ENCODE results near the gene SOX13.
"Not testable (repeated sequence)": the region's sequence is repeated elsewhere in the genome, so short reads cannot be mapped to it uniquely, and the experiment has no call there.

SOX13 gene

DNA sequence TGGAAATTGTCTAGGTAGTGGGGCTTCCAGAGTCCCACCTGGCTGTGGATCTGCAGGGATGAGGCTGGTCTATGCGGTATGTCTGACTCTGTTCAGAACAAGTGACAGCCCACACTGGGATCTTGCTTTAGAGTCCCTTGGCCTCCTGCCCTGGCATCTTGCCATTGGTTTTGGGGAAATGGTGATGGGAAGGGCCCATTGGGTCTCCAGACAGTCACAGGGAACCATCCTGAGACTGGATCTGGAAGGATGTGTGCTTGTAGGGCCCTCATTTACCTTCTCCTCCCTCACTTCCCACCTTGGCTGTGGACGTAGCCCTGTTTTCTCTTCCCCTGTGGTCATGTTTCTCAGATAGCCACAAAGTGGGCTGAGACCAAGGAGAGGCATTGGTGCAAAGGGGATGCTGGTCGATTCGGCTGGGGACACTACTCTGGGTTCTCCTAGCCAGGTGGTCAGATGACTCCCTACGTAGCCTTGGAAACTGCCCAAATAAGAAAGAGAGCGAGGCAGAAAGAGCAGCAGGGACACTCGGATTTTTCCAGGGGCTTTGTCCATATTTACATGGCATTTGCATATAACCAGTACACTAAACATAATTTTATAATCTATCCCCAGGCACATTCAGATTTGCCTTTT is 15.1 kb downstream of the SOX13 start:
- DNase-seq: no peak

DNA sequence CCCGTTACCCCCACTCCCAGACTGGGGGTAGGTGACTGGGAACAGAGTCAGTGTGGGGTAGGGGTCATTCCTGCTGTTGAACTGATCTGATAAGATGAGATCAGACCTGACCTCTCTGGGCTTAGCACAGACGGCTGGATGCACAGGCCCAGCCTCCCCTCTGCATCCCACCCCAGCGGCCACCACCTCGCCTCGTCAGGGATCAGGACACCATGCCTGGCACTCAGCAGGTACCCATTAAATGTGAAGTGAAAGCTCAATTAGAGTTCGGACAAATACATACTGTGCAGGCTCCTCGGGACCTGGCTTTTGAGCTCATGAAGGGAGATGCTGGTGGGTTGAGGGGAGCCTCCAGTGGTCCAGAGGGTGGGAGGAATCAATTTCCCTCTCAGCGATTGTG is 15.7 kb downstream of the SOX13 start:
- DNase-seq: no peak

DNA sequence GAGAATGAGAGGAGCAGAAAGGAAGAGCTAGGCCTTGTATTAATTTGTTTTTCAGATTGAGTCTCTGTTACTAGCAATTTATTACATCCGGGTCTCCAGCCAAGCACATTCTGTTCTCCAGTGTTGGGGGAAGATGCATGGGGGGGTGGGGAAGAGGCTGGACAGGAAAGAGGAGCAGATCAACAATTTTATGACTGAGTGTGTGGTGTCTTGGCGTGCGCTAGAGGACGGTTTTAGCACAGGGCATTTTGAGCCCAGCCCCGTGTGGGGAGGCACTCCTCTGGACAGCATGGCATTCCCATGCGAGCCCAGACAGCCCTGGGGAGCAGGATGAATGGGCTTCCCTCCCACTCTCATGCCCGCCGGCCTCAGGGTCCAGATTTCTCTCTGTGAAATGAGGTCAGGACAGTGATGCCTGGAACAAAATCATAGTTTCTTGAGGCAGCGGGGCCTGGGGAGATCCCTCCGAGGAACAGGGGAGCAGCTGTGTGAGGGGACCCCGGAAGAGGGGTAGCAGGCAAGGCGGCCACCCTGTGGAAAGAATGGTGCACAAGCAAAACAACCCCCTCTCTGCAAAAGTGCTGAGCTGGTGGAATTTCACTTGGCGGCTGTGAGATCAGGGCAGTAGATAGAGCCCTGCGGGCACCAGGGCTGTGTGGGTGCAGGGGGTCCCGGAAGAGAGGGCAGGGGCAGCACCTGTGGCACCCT is 16.3 kb downstream of the SOX13 start:
- DNase-seq: no peak

DNA sequence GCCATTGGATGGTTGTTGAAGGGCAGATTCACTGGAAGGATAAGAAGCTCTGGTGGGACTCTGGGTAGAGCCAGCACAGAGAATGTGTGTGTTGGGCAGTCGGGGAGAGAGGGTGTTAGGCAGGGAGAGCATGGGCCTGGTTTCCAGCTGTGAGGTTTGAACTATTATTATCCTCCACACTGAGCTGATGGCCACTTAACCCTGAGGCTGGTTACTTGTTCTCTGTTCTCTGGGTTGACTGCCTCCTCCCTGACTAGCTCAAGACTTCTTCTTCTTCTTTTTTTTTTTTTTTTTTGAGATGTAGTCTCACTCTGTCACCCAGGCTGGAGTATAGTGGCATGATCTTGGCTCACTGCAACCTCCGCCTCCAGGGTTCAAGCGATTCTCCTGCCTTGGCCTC is 17.2 kb downstream of the SOX13 start:
- DNase-seq: not testable (repeated sequence)

DNA sequence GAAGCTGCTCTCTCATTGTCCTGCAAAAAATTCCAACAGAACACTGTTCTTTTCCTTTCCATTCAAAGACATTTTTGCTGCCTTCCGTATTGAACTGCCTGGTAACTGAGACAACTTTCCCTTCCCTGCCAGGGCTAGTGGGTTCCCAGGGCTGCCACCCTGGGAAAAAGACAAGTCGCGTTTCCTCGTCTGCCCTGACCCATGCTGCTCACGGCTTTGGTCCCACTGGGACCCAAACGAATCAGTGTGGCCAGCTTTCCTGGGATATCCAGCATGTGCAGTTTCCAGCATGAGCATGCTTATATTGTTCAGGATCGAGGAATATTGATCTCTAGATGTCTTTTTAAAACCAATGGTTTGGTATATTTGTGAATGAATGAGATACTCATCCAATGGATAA is 18.2 kb downstream of the SOX13 start:
- DNase-seq: no peak

DNA sequence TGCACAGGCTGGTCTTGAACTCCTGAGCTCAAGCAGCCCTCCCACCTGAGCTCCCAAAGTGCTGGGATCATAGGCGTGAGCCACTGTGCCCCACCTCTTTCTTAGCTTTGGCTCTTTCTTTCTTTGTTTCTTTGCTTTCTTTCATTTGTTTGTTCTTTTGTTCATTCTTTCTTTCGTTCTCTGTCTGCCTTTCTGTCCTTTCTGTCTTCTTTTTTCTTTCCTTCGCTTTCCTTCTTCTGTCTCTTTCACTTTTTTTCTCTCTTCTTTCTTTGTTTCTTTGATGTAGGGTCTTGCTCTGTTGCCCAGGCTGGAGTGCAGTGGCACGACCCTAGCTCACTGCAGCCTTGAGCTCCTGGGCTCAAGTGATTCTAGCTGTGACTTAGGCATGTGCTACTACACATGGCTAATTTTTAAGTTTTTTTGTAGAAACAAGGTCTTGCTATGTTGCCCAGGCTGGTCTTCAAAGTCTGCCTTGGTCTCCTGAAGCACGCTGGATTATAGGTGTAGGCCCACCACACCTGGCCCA is 18.9 kb downstream of the SOX13 start:
- DNase-seq: no peak

DNA sequence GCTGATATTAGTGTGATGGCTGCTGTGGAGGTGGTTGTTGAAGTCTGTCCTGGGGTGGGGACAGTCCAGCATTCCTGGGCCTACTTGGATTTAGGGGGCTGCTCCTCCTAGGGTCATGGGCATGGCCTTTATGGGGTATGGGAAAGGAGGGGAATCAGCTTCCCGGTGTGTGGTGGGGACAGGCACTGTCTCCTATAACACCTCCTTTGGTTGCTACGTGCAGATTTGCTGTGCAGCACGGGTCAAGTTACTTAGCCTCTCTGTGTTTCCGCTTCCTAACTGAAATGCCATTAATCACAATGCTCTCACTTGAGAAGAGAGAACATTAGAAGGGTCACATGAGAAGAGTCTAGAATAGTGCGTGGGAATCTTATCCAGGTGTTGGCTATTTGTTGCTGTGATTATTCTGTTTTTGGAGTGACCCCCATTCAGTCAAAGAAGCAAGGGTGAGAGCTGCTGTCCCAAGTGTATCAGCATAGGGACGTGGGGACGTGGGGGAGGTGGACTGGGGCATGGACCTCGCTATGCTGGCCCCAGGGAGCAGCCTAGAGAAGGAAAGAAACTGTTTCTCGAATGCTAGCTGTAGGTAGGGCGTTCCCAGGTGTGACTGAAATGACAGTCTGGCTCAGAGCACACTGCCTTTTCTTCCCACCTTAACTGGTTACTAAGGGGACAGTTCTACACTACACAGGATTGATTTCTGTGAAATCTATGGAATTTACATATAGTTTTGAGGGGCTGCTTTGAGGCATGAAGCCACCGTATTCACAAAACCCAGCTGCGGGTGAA is 19.9 kb downstream of the SOX13 start:
- DNase-seq: no peak

DNA sequence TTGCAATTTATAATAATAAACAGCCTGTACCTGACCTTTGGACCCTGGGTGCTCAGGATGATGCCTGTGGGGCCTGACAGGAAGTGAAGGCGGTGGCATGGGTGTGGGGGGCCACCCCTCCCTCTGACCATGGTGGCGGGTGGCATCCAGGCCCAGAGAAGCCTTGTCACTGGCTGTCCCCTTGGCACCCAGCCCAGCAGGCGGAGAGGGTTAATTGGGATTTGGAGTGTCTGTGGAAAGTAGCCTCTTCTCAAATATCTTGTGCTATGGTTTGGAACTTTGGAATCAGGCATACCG is 20.5 kb downstream of the SOX13 start:
- DNase-seq: no peak

DNA sequence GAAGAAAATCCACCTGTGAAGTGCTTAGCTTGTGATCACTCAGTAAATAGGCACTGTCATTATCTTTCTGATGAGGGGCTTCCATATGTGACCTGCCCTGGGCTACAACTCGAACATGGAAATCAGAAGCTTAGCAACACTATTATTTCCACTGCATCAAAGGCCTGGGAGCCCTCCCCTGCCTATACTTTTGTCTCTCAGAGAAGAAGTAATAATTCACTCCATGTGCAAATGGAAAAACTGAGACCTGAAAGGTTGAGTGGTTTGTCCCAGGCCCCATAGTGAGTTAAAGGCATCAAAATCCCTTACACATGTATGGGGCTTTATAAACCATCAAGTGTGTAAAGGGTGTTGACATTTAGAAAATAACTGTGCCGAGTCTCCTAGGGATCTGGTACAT is 20.9 kb downstream of the SOX13 start:
- no peak for DNase-seq

DNA sequence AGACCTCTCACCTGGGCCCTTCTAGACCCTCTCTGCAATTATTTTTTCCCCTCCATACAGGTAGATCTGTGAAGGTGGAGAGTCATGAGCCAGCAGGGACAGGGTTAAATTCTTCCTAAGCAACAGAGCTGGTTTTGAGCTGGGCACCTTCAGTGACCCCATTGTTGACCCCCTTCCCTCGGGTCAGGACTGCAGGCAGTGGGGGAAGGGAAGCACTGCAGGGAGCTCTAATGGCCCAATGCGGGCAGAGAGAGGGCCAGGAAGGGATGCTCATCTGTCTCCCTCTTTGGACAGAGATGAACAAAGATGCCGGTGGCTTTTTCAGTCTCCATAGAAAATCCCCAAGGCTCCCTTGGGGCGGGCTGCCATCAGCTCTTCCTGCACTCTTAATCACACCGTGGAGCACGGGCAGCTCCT is 21.4 kb downstream of the SOX13 start:
- no peak for DNase-seq

DNA sequence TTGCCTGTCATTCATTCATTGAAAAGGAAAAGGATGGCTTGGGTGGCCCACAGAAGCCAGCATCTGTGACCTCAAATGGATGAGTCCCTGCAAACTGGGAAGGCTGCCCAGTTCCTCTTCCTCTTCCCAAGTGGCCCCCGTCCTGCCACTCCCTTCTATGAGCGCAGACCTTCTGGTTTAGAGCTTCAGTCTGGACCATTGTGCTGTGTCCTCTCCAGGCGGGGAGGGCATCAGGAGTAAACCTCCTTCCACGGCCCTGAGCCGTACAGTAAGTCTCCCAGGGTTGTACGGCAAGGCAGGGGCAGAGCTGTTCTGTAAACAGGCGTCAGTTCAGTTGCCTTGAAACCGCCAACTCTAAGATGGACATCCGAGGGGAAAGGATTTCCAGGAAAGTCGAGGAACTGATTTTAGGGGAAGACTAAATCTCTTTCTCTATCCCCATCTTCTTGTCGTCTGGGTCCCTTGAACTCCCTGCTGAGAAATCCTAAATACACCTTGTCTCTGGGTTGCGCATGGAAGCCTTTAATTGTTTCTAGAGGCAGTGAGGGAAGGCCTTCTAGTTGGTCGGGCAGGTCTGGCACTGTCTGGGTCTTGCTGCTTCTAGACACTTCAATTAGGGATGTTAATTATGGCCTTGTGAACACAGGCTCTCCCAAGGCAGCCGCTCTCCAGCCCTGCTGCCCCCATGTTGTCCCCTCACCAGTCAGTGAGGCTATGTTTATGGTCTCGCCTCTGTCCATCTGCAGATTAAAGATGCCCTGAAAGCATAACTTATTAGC is 22.1 kb downstream of the SOX13 start:
- DNase-seq: no peak

DNA sequence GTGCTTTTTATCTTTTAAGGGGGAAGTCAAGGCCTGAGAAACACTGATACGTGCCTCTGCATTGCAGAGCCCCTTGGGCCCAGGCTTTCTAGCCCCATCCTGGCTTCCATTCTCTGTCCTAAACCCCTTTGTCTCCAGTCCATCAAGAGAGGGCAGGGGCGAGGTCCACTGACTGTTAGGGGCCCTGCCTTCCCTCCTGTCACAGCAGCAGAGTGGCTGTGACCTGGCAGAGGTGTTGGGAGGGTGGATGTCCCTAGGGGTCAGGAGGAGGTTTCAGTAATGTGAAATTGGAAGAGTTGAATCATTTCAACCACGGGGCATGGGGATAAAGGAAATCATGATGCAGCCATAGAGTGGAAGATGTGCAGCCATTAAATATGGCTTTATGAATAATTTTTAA is 24.0 kb downstream of the SOX13 start:
- DNase-seq: no peak

DNA sequence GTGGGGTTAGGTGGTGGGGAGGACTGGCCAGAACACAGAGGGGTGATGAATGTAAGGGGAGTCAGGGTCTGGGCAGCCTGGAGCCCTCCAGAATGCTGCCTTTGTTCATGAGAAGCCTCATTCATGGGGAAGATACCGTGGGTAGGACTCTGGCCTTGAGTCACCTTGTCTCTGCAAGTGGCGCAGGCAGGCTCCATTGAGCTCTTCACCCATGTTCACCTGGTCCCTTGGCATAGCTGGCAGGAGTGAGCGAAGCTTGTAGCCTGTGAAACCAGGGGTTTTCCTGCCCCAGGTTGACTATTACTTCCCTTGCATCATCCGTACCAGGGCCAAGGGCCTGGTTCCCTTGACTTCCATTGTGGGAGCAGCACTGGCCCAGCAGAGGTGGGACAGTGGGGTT is 25.8 kb downstream of the SOX13 start:
- DNase-seq: no peak

DNA sequence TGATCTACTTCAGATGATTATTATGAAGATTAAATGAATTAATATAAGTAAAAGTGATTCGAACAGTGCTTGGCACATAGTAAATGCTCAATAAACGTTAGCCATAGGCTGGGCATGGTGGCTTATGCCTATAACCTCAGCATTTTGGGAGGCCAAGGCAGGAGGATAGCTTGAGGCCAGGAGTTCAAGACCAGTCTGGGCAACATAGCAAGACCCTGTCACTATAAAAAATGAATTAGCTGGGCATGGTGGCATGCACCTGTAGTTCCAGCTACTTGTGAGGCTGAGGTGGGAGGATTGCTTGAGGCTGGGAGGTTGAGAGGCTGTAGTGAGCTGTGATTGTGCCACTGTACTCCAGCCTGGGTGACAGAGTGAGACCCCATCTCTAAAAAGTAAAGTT is 26.8 kb downstream of the SOX13 start:
- not testable (repeated sequence) for DNase-seq

DNA sequence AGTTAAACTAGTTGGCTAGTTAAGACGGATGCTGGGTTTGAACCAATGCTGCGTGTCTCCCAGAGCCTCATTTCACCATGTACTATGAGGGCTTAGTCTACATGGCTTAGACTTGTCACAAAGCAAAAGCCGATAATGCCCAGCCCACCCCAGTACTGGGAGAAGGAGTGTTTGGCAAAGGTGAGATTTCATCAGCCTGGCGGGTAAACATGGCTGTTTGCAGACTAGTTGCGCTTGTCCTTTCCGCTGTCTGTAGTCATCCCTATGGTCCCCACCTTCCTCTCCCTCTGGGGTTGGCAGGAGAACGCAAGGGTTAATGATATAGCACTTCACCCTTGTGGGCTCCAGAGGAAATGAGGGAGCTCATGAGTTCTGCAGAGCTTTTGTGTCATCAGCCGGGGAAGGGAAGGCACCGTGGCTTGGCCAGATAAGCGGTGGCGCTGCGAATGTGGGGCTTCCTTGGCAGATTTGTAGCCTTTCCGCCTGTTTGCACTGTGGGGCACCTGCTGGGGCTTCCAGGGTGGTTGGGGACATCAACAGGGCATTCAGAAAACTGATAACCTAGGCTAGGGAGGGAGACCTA is 29.2 kb downstream of the SOX13 start:
- peak; percentile 81 for DNase-seq

DNA sequence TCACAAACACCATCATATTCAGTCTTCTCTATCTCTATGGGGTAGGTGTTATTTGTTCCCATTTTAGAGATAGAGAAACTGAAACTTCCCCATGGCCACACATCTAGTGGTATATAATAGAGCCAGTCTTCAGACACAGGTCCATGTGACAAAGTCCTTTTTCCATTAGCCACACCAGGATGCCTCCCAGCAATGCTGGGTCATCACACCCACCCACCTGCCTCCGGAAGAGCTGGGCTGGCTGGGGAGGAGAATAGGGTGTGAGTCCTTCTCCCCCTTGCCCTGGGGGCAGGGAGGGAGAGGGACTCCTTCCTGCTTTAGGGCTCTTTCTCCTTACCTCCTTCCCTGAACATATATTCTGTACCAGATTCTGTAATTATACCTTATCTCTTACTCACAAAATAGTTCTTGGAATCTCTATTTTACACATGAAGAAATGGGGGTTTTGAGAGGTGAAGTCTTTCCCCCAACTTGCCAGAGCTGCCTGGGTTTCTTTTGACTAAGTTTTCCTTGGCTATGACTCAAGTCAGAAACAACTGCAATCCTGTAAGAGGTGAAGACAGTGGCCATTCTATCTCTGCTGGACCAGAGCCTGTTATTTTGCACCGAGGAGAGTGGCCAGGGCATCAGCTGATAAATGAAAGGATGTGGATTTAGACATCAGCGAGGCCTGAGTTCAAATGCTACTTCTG is 30.0 kb downstream of the SOX13 start:
- peak; percentile 62 for DNase-seq

DNA sequence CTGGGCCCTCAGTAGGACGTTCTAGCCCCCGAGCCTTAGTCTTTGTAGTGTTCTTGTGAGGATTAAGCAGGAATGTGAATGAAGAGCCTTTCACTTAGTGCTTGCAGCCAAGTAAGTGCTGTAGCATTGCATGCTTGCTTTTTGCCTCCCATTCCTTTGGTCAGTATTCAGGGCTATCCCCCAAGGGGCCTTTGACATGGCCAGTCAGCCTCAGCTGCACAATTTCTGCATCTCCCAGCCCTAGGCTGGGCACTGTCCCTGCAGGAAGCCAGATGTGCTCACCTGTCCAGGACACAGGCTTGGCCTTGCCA is 30.5 kb downstream of the SOX13 start:
- no peak for DNase-seq

DNA sequence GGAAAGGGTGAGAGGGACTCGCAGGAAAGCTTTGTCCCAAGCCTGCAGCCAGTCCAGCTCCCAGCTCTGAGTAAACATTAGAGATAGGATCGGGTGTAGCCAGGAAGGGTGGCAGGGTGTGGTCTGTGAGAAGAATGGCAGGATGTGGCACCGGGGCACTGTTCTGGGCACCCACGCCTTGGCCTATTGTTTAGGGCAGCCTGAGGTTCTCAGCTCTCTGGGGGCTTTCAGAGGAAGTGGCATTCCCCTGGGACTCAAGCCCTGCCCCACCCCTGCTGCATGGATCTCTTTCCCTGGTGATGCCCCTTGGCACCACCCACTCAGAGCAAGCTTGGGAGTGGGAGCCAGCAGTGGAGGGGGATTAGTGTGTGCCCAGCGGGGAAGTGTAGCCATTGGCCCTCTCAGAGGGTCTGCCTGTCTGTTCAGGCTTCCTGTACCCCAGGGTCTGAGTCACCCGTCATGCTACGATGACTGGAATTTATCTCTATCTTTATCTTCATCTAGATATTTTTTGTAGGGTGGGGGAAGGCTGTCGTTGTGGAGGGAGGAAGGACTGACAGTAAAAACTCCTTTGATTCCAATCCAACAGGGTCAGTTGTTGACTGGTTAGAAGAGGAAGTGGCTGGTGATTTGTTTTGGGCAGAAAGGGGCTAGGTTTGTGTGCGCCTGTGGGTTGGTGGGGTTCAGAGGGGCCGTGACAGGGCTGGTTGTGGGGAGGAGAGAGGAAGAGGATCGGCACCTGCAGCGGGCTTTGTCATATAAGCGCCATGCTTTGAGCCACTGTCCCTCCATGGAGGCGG is 31.6 kb downstream of the SOX13 start:
- no peak for DNase-seq

DNA sequence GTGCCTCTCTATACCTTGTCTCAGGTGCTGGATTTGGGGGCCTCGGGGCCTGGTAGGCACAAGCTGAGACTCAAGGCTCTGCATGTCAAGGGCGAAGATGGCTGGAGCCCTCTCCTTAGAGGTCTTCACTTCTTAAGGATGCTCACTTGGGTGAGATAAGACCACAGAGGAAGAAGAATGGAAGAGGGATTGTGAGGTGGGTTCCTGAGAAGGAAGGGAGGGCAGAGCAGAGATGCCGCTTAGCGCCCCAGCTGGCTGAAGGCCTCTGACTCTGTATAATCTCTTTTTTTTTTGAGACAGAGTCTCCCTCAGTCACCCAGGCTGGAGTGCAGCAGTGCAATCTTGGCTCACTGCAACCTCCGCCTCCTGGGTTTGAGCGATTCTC is 32.2 kb downstream of the SOX13 start:
- DNase-seq: no peak

DNA sequence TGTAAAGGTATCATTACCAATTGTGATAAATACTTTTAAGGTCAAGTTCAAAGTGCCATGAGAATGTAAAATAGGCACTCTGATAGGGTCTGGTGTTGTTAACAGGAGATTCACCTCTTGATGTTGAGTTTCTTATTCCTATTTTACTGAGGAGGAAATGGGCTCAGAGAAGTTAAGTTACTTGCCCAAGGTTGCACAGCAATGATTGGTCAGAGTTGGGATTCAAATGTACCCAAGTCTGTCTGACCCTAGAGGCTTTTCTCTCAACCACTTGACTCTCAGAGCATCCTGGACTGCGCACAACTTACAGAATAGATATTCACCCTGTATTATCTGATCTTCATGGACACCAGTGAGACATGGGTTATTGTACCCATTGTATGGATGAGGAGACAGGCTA is 33.9 kb downstream of the SOX13 start:
- no peak for DNase-seq

DNA sequence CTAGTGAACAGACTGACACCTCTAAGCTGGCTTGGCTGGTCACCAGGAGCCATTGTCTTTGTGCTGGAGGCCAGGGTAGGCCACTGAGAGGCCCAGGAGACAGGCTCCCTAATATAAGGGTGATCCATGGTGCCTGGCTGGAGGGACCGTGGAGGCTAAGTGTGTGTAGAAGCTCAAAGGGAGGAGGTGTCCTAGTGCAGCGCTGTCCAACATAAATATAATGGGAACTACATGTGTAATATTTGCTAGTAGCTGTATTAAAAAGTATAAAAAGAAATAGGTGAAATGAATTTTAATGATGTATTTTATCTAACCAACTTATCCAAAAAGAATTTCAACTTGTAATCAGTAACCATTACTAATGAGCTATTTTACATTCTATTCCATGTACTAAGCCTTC is 35.0 kb downstream of the SOX13 start:
- no peak for DNase-seq

Measured in OCI-M1 (cell line).